ENCODE data around the gene SHISA8.

Gene SHISA8

GRCh38 chr22:41922940-41923594 is 8.2 kb upstream of the SHISA8 start:
- Histone ChIP-seq H3K27me3 (ENCODE audit: insufficient read depth, poor library complexity, severe bottlenecking) (peaks cover 14% of the 10 kb centered on the region), H3K4me3 (ENCODE audit: severe bottlenecking) (no peak overlapping the region), H3K36me3 (ENCODE audit: low read depth) (no peaks in the 10 kb centered on the region), H3K9me3 (ENCODE audit: severe bottlenecking) (no peaks in the 10 kb centered on the region), H3K27ac (ENCODE audit: poor library complexity, severe bottlenecking) (no peak overlapping the region), H3K4me1 (ENCODE audit: insufficient read depth, poor library complexity, severe bottlenecking) (peaks cover 2% of the 10 kb centered on the region)
- DNase-seq (ENCODE audit: low spot score) (no peak), ATAC-seq (ENCODE audit: low read depth) (no peak)
- TF ChIP-seq CTCF (IDR thresholded peaks at IDR 0.05; ENCODE audit: poor library complexity, severe bottlenecking), result no peak

- DNase-seq (ENCODE audit: low spot score), result no peak
- ATAC-seq (ENCODE audit: low read depth), result no peak
- Histone ChIP-seq H3K27ac (ENCODE audit: poor library complexity, severe bottlenecking) (no peak overlapping the region), H3K4me1 (ENCODE audit: insufficient read depth, poor library complexity, severe bottlenecking) (peaks cover 6% of the 10 kb centered on the region), H3K4me3 (ENCODE audit: severe bottlenecking) (no peak overlapping the region), H3K9me3 (ENCODE audit: severe bottlenecking) (no peaks in the 10 kb centered on the region), H3K36me3 (ENCODE audit: low read depth) (no peaks in the 10 kb centered on the region), H3K27me3 (ENCODE audit: insufficient read depth, poor library complexity, severe bottlenecking) (peaks cover 14% of the 10 kb centered on the region)
- TF ChIP-seq CTCF (IDR thresholded peaks at IDR 0.05; ENCODE audit: poor library complexity, severe bottlenecking), result no peak
Measured at GRCh38 chr22:41922328-41922727, 7.5 kb upstream of the SHISA8 start.

DNA sequence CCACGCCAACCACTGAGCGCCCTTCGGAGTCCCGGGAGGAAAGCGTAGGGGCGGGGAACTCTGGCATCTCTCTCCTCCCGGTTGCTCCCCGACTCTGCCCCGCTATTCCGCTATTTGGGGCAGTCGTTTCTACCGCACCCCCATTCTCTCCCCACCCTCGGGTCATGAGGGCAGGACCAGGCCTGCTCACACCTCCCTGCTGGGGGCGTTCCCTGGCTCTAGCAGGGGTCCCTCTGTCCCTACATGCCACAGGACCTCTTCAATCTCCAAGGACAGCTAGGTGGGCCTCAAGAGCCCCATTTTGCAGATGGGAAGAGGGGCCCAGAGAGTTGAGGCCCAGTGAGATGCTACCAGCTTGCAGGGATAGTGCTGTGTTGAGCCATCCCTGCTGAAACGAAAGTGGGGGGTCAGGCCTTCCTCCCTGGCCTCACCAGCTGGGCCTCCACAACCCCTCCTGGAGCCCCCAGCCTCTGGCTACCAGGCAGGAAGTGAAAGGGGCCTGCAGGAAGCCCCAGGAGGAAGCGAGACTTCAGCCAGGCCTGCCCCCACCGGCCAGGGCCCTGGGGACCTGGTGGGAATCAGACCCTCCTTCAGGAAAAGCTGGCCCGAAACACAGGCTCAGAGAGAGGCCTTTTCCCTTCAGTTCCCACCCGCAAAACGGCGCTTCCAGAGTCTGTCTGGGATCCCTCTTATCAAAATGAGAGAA is 5.5 kb upstream of the SHISA8 start:
- peaks cover 17% of the 10 kb centered on the region for H3K27me3 ChIP-seq (ENCODE audit: insufficient read depth, poor library complexity, severe bottlenecking)
- DNase-seq (ENCODE audit: low spot score) (no peak), ATAC-seq (ENCODE audit: low read depth) (no peak)
- H3K36me3 ChIP-seq (ENCODE audit: low read depth), result no peaks in the 10 kb centered on the region
- H3K27ac ChIP-seq (ENCODE audit: poor library complexity, severe bottlenecking), result no peak overlapping the region
- peaks cover 6% of the 10 kb centered on the region for H3K4me1 ChIP-seq (ENCODE audit: insufficient read depth, poor library complexity, severe bottlenecking)
- H3K9me3 ChIP-seq (ENCODE audit: severe bottlenecking), result no peaks in the 10 kb centered on the region
- no peak overlapping the region for H3K4me3 ChIP-seq (ENCODE audit: severe bottlenecking)
- TF ChIP-seq CTCF (IDR thresholded peaks at IDR 0.05; ENCODE audit: poor library complexity, severe bottlenecking), result no peak

GRCh38 chr22:41919357-41920224 is 4.7 kb upstream of the SHISA8 start:
- Histone ChIP-seq H3K27me3 (ENCODE audit: insufficient read depth, poor library complexity, severe bottlenecking) (peaks cover 17% of the 10 kb centered on the region), H3K4me3 (ENCODE audit: severe bottlenecking) (peak overlapping the region; percentile 15), H3K27ac (ENCODE audit: poor library complexity, severe bottlenecking) (no peak overlapping the region), H3K4me1 (ENCODE audit: insufficient read depth, poor library complexity, severe bottlenecking) (peaks cover 6% of the 10 kb centered on the region), H3K9me3 (ENCODE audit: severe bottlenecking) (no peaks in the 10 kb centered on the region), H3K36me3 (ENCODE audit: low read depth) (no peaks in the 10 kb centered on the region)
- peak; percentile 58 for ATAC-seq (ENCODE audit: low read depth)
- no peak for TF ChIP-seq CTCF (IDR thresholded peaks at IDR 0.05; ENCODE audit: poor library complexity, severe bottlenecking)
- no peak for DNase-seq (ENCODE audit: low spot score)
